ENCODE data around the gene HNRNPD. TPM values are rescaled to one million over a fixed set of nuclear protein-coding genes. Genes with fewer than 3 reads are reported as not detected.
A peak's percentile ranks its signal among the peaks of the same experiment; 100 is the strongest.
"Not testable (repeated sequence)": the region's sequence is repeated elsewhere in the genome, so short reads cannot be mapped to it uniquely, and the experiment has no call there.

The HNRNPD gene
- total and polyA plus RNA-seq, 2 experiments from 2014 or later = 245 to 768 TPM

DNA sequence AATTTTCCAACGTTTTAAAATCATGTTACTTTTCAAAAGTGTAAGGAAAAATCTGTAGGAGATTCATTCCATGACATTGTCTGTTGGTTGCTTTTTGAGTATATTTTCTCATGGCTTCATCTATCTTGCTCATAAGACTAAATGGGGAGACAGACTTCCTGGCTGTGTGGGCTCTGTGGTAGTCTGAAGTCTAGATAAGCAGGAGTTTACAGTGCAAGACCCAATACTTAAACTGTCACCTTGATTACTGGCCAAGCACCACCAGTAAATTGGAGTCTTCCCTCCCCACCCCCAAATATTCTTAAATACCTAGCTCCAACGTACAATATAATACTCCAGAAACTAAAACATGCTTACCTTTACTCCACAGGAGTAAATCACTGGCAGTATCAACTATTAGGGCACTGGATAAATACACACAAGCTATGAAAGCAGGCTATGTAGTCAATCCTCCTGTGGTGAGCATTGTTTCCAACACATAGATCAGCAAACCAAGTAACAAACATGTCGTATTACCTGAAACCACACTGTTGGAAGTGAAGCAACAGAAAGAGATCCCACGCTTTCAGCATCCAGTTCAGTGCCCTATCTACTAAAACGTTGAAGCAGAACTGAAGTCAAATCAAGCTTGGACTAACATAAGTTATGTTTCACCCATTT lies 6.2 kb downstream of the HNRNPD start (continued):
- TF ChIP-seq, protein P1, sequence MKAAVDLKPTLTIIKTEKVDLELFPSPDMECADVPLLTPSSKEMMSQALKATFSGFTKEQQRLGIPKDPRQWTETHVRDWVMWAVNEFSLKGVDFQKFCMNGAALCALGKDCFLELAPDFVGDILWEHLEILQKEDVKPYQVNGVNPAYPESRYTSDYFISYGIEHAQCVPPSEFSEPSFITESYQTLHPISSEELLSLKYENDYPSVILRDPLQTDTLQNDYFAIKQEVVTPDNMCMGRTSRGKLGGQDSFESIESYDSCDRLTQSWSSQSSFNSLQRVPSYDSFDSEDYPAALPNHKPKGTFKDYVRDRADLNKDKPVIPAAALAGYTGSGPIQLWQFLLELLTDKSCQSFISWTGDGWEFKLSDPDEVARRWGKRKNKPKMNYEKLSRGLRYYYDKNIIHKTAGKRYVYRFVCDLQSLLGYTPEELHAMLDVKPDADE (IDR thresholded peaks at IDR 0.05) = no peak
- TF ChIP-seq ZNF114 (CRISPR knock-in tag; IDR thresholded peaks at IDR 0.05) (no peak), EZH2phosphoT487 (IDR thresholded peaks at IDR 0.05; ENCODE audit: unreplicated experiment) (no peak), STAT1 (IDR thresholded peaks at IDR 0.05; ENCODE audit: unreplicated experiment) (no peak), NANOG (IDR thresholded peaks at IDR 0.05; ENCODE audit: borderline replicate concordance) (no peak)

DNA sequence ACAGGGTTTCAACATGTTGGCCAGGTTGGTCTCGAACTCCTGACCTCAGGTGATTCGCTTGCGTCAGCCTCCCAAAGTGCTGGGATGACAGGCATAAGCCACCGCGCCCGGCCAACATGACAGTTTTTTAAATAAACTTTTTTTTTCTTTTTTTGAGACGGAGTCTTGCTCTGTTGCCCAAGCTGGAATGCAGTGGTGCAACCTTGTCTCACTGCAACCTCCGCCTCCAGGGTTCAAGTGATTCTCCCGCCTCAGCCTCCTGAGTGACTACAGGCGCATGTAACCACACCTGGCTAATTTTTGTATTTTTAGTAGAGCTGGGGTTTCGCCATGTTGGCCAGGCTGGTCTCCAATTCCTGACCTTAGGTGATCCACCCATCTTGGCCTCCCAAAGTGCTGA lies 7.4 kb downstream of the HNRNPD start:
- H3K27ac ChIP-seq (ENCODE audit: low read depth); H3K27me3 Mint-ChIP-seq (ENCODE audit: insufficient read depth, low read depth, poor library complexity); H3K27me3 ChIP-seq (ENCODE audit: insufficient read depth); H3F3A ChIP-seq (replicated peaks; ENCODE audit: low read depth); H3K27ac Mint-ChIP-seq; ATAC-seq; H3K4me2 ChIP-seq; H3K4me3 ChIP-seq; H2AFZ ChIP-seq; H3K9me3 Mint-ChIP-seq; H3K9me2 ChIP-seq (ENCODE audit: insufficient read depth); DNase-seq (ENCODE audit: low spot score): not testable (repeated sequence)
- H3K4me1 Mint-ChIP-seq = peaks cover 67% of the 10 kb centered on the region
- peaks cover 100% of the 10 kb centered on the region for H3K79me2 ChIP-seq (replicated peaks; ENCODE audit: insufficient read depth)
- peaks cover 26% of the 10 kb centered on the region for H3K36me3 ChIP-seq (ENCODE audit: insufficient read depth)
- H4K20me1 ChIP-seq (replicated peaks; ENCODE audit: insufficient read depth) = peaks cover 82% of the 10 kb centered on the region
- peaks cover 83% of the 10 kb centered on the region for H3K36me3 Mint-ChIP-seq (ENCODE audit: low read depth)
- peaks cover 38% of the 10 kb centered on the region for H3K4me1 ChIP-seq (ENCODE audit: insufficient read depth)
- peak overlapping the region; percentile 44 for H3K4me3 Mint-ChIP-seq

DNA sequence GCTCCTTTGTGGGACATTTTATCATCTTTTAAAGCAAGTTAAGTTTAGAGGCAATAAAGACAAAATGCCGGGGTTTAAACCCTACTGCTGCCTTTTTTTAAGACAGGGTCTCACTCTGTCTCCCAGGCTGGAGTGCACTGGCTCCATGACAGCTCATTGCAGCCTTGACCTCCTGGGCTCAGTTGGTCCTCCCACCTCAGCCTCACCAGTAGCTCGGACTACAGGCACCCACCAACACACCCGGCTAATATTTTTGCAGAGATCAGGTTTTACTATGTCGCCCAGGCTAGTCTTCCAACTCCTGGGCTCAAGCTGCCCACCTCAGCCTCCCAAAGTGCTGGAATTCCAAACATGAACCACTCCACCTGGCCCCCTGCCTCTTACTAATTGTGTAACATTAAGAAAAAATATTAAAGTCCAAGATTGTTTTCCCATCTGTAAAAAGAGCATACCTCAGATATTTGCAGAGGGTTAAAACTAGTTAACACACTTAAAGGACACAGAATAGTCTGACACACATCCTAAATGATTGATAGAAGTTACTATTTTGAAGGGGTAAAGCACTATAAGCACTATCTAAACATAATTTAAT lies 9.8 kb downstream of the HNRNPD start:
- peaks cover 100% of the 10 kb centered on the region for H3K79me2 ChIP-seq (replicated peaks; ENCODE audit: insufficient read depth)
- H3K9me3 Mint-ChIP-seq = no peaks in the 10 kb centered on the region
- H3K27ac Mint-ChIP-seq = no peak overlapping the region
- no peaks in the 10 kb centered on the region for H3K9me2 ChIP-seq (ENCODE audit: insufficient read depth)
- peak; percentile 17; the same call in 1 of the 3 replicates for ATAC-seq
- no peaks in the 10 kb centered on the region for H3F3A ChIP-seq (replicated peaks; ENCODE audit: low read depth)
- H3K36me3 Mint-ChIP-seq (ENCODE audit: low read depth) = peaks cover 68% of the 10 kb centered on the region
- peaks cover 77% of the 10 kb centered on the region for H4K20me1 ChIP-seq (replicated peaks; ENCODE audit: insufficient read depth)
- H3K36me3 ChIP-seq (ENCODE audit: insufficient read depth) = peaks cover 19% of the 10 kb centered on the region
- peak overlapping the region; percentile 61; the same call in 1 of the 2 replicates for H3K27ac ChIP-seq (ENCODE audit: low read depth)
- no peaks in the 10 kb centered on the region for H3K27me3 ChIP-seq (ENCODE audit: insufficient read depth)
- no peak overlapping the region for H3K4me3 ChIP-seq
- H3K4me3 Mint-ChIP-seq = no peak overlapping the region
- no peaks in the 10 kb centered on the region for H3K27me3 Mint-ChIP-seq (ENCODE audit: insufficient read depth, low read depth, poor library complexity)
- H3K4me1 Mint-ChIP-seq = peaks cover 62% of the 10 kb centered on the region
- DNase-seq (ENCODE audit: low spot score) = no peak
- no peak overlapping the region for H2AFZ ChIP-seq
- peaks cover 20% of the 10 kb centered on the region for H3K4me1 ChIP-seq (ENCODE audit: insufficient read depth)
- H3K4me2 ChIP-seq = no peak overlapping the region
- TF ChIP-seq, protein P2, sequence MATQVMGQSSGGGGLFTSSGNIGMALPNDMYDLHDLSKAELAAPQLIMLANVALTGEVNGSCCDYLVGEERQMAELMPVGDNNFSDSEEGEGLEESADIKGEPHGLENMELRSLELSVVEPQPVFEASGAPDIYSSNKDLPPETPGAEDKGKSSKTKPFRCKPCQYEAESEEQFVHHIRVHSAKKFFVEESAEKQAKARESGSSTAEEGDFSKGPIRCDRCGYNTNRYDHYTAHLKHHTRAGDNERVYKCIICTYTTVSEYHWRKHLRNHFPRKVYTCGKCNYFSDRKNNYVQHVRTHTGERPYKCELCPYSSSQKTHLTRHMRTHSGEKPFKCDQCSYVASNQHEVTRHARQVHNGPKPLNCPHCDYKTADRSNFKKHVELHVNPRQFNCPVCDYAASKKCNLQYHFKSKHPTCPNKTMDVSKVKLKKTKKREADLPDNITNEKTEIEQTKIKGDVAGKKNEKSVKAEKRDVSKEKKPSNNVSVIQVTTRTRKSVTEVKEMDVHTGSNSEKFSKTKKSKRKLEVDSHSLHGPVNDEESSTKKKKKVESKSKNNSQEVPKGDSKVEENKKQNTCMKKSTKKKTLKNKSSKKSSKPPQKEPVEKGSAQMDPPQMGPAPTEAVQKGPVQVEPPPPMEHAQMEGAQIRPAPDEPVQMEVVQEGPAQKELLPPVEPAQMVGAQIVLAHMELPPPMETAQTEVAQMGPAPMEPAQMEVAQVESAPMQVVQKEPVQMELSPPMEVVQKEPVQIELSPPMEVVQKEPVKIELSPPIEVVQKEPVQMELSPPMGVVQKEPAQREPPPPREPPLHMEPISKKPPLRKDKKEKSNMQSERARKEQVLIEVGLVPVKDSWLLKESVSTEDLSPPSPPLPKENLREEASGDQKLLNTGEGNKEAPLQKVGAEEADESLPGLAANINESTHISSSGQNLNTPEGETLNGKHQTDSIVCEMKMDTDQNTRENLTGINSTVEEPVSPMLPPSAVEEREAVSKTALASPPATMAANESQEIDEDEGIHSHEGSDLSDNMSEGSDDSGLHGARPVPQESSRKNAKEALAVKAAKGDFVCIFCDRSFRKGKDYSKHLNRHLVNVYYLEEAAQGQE (IDR thresholded peaks at IDR 0.05; ENCODE audit: unreplicated experiment) = no peak
- TF ChIP-seq EZH2 (IDR thresholded peaks at IDR 0.05; ENCODE audit: low read depth, unreplicated experiment) (no peak), EZH2phosphoT487 (IDR thresholded peaks at IDR 0.05; ENCODE audit: unreplicated experiment) (no peak), STAT1 (IDR thresholded peaks at IDR 0.05; ENCODE audit: unreplicated experiment) (no peak), JUNB (IDR thresholded peaks at IDR 0.05; ENCODE audit: unreplicated experiment) (no peak), CREB1 (CRISPR knock-in tag; IDR thresholded peaks at IDR 0.05; ENCODE audit: low read depth) (no peak), NANOG (IDR thresholded peaks at IDR 0.05; ENCODE audit: borderline replicate concordance) (no peak), ZNF114 (CRISPR knock-in tag; IDR thresholded peaks at IDR 0.05) (no peak), ZNF331 (CRISPR knock-in tag; IDR thresholded peaks at IDR 0.05; ENCODE audit: low read depth) (no peak)
- TF ChIP-seq, protein P1 (IDR thresholded peaks at IDR 0.05) = no peak
- TF ChIP-seq, protein P3, sequence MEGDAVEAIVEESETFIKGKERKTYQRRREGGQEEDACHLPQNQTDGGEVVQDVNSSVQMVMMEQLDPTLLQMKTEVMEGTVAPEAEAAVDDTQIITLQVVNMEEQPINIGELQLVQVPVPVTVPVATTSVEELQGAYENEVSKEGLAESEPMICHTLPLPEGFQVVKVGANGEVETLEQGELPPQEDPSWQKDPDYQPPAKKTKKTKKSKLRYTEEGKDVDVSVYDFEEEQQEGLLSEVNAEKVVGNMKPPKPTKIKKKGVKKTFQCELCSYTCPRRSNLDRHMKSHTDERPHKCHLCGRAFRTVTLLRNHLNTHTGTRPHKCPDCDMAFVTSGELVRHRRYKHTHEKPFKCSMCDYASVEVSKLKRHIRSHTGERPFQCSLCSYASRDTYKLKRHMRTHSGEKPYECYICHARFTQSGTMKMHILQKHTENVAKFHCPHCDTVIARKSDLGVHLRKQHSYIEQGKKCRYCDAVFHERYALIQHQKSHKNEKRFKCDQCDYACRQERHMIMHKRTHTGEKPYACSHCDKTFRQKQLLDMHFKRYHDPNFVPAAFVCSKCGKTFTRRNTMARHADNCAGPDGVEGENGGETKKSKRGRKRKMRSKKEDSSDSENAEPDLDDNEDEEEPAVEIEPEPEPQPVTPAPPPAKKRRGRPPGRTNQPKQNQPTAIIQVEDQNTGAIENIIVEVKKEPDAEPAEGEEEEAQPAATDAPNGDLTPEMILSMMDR (conservative IDR thresholded peaks at IDR 0.05; ENCODE audit: low read depth in 2 of 2) = no peak

Data from GM23338 (cell line).